MM.1S (cell line): Measurements from ENCODE around the gene BCAS3.

Experiments used
- DNase-seq: peaks from one replicate; pipeline ENCODE4 v3.0.0-alpha.2; 2015
- H2AFZ ChIP-seq: fragments of 300-600 bp; sonication (generic); 2 replicates; pipeline ENCODE4 v1.6.0; 2016; ENCODE audit warnings: antibody characterized with exemption, low read length
- H3F3A ChIP-seq: fragments of 300-600 bp; sonication (generic); 2 replicates; pipeline ENCODE4 v1.6.1; 2016; ENCODE audit warnings: mild to moderate bottlenecking, antibody characterized with exemption, low read length, moderate library complexity, mixed read lengths; ENCODE audit not compliant: insufficient read depth
- H3K27ac ChIP-seq: fragments of 300-600 bp; sonication (generic); 2 replicates; pipeline ENCODE4 v1.5.1; 2016; ENCODE audit warnings: mild to moderate bottlenecking, low read length
- H3K27me3 ChIP-seq: fragments of 300-600 bp; sonication (generic); replicated peaks from 2 replicates; pipeline ENCODE4 v1.6.0; 2016; ENCODE audit warnings: low read length; ENCODE audit not compliant: insufficient read depth
- H3K36me3 ChIP-seq: fragments of 300-600 bp; sonication (generic); replicated peaks from 2 replicates; pipeline ENCODE4 v1.6.1; 2016; ENCODE audit warnings: mild to moderate bottlenecking, low read length, mixed read lengths; ENCODE audit not compliant: insufficient read depth
- H3K4me1 ChIP-seq: fragments of 300-600 bp; sonication (generic); 2 replicates; pipeline ENCODE4 v1.6.1; 2016; ENCODE audit warnings: low read length, mixed read lengths
- H3K4me2 ChIP-seq: fragments of 300-600 bp; sonication (generic); 2 replicates; pipeline ENCODE4 v1.6.0; 2016; ENCODE audit warnings: low read depth, low read length
- H3K4me3 ChIP-seq: fragments of 300-600 bp; sonication (generic); 2 replicates; pipeline ENCODE4 v1.5.1; 2016; ENCODE audit warnings: low read length, mixed read lengths
- H3K79me2 ChIP-seq: fragments of 300-600 bp; sonication (generic); 2 replicates; pipeline ENCODE4 v1.6.1; 2016; ENCODE audit warnings: mixed run types, low read length, mixed read lengths
- H3K9ac ChIP-seq: fragments of 300-600 bp; sonication (generic); 2 replicates; pipeline ENCODE4 v1.6.1; 2016; ENCODE audit warnings: low read length, mixed read lengths
- H3K9me2 ChIP-seq: fragments of 300-600 bp; sonication (generic); replicated peaks from 2 replicates; pipeline ENCODE4 v1.6.1; 2016; ENCODE audit warnings: mild to moderate bottlenecking, low read length, mixed read lengths; ENCODE audit not compliant: insufficient read depth
- H3K9me3 ChIP-seq: fragments of 300-600 bp; sonication (generic); replicated peaks from 2 replicates; pipeline ENCODE4 v1.6.1; 2016; ENCODE audit warnings: mild to moderate bottlenecking, low read length, mixed read lengths; ENCODE audit not compliant: insufficient read depth
- H4K20me1 ChIP-seq: fragments of 300-600 bp; sonication (generic); 2 replicates; pipeline ENCODE4 v1.6.1; 2016; ENCODE audit warnings: mild to moderate bottlenecking, low read length, moderate library complexity, mixed read lengths; ENCODE audit not compliant: insufficient read depth
- EZH2 ChIP-seq: fragments of 300-600 bp; sonication (generic); optimal IDR thresholded peaks from 2 replicates; pipeline ENCODE3; 2017; ENCODE audit warnings: low read depth, mild to moderate bottlenecking, antibody characterized with exemption, low read length, mixed read lengths
- EZH2phosphoT487 ChIP-seq: fragments of 300-600 bp; sonication (generic); IDR thresholded peaks from 2 replicates; pipeline ENCODE4 v1.6.1; 2018; ENCODE audit warnings: antibody characterized with exemption, low read length
- TF ChIP-seq, protein P1 (sequence below): fragments of 300-600 bp; sonication (generic); IDR thresholded peaks from 2 replicates; pipeline ENCODE4 v1.5.1; 2016; ENCODE audit warnings: antibody characterized with exemption, low read length, mixed read lengths

The BCAS3 gene

DNA sequence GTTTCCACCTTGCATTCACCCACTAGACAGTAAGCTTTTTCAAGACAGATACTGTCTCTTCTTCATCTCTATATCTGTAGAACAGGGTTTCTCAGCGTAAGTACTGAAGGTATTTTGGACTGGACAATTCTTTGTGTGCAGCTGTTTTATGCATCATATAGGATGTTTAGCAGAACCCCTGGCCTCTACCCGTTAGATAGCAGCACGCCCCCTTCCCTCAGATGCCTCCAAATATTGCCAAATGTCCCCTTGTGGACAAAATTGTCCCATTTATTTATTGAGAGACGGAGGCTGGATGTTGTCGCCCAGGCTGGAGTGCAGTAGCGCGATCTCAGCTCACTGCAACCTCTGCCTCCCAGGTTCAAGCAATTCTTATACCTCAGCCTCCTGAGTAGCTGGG, 458.6 kb downstream of the BCAS3 start:
- H3K36me3 ChIP-seq, result no peaks in the 10 kb centered on the region
- DNase-seq, result no peak
- H3K9me2 ChIP-seq, result no peaks in the 10 kb centered on the region
- no peaks in the 10 kb centered on the region for H4K20me1 ChIP-seq
- no peak overlapping the region for H3K4me2 ChIP-seq
- H3K79me2 ChIP-seq, result no peaks in the 10 kb centered on the region
- H3F3A ChIP-seq, result peaks cover 9% of the 10 kb centered on the region
- peaks cover 12% of the 10 kb centered on the region for H3K4me1 ChIP-seq
- no peak overlapping the region for H3K9ac ChIP-seq
- H3K9me3 ChIP-seq, result no peaks in the 10 kb centered on the region
- no peaks in the 10 kb centered on the region for H3K27me3 ChIP-seq
- TF ChIP-seq, protein P1, sequence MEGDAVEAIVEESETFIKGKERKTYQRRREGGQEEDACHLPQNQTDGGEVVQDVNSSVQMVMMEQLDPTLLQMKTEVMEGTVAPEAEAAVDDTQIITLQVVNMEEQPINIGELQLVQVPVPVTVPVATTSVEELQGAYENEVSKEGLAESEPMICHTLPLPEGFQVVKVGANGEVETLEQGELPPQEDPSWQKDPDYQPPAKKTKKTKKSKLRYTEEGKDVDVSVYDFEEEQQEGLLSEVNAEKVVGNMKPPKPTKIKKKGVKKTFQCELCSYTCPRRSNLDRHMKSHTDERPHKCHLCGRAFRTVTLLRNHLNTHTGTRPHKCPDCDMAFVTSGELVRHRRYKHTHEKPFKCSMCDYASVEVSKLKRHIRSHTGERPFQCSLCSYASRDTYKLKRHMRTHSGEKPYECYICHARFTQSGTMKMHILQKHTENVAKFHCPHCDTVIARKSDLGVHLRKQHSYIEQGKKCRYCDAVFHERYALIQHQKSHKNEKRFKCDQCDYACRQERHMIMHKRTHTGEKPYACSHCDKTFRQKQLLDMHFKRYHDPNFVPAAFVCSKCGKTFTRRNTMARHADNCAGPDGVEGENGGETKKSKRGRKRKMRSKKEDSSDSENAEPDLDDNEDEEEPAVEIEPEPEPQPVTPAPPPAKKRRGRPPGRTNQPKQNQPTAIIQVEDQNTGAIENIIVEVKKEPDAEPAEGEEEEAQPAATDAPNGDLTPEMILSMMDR, result no peak
- TF ChIP-seq EZH2 (no peak), EZH2phosphoT487 (no peak)
- H2AFZ ChIP-seq, result no peak overlapping the region
- no peak overlapping the region for H3K27ac ChIP-seq
- H3K4me3 ChIP-seq, result no peak overlapping the region

DNA sequence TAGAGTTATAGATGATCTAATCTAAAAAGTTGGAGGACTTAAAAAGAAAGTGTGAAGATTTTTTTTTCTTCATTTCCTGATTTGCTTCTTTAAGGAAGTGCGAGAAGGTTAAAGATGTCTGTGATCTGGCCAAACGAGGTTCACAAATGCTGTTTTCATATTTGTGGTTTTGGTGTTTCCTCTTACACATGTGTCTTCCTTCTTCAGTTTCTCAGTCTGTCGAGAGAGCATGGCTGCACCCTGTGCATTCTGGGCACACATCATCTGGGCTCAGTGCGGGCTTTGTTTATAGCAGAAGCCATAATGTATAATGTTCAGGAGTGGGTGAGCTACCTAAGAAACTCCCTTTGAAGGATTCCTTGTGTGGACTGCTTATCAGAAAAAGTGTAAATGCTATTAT, 461.6 kb downstream of the BCAS3 start:
- peak; percentile 92 for DNase-seq
- H3K36me3 ChIP-seq, result no peaks in the 10 kb centered on the region
- no peaks in the 10 kb centered on the region for H3K79me2 ChIP-seq
- TF ChIP-seq EZH2 (no peak), EZH2phosphoT487 (no peak)
- TF ChIP-seq, protein P1, result no peak
- H3K4me3 ChIP-seq, result no peak overlapping the region
- H3K9me3 ChIP-seq, result no peaks in the 10 kb centered on the region
- H3K4me2 ChIP-seq, result peak overlapping the region; percentile 31; the same call in 1 of the 2 replicates
- no peaks in the 10 kb centered on the region for H3K27me3 ChIP-seq
- no peak overlapping the region for H2AFZ ChIP-seq
- H3K9ac ChIP-seq, result no peak overlapping the region
- H3K27ac ChIP-seq, result peak overlapping the region; percentile 37; the same call in 1 of the 2 replicates
- H4K20me1 ChIP-seq, result no peaks in the 10 kb centered on the region
- peaks cover 9% of the 10 kb centered on the region for H3F3A ChIP-seq
- H3K4me1 ChIP-seq, result peaks cover 12% of the 10 kb centered on the region
- no peaks in the 10 kb centered on the region for H3K9me2 ChIP-seq

DNA sequence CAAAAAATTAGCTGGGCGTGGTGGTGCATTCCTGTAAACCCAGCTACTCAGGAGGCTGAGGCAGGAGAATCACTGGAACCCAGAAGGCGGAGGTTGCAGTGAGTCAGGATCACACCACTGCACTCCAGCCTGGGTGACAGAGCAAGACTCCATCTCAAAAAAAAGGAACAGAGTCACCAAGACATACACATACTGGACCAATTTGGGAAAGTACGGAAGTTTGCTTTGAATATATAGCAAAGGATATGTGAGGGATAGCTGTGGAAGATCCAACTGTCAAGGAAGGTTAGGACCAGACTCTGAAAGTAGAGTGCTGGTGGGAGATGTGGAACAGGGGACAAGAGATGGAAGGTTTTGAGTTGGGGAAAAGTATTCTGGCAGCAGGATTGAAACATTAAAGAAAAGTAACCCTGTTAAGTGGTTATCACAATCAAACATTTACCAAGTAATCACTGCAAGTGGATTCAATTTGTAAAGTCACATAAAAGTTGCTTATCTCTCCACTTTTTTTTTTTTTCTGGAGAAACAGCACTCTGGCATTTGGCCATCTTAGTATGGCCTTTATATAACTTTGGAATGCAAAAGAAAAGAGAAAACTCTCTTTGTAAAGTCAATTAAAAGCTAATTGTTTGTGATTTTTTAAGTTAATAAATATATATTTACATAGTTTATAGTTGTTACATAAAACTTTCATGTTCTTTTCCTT, 462.6 kb downstream of the BCAS3 start:
- H3F3A ChIP-seq, result peaks cover 9% of the 10 kb centered on the region
- H3K4me2 ChIP-seq, result no peak overlapping the region
- no peak for TF ChIP-seq EZH2
- TF ChIP-seq EZH2phosphoT487, result no peak
- TF ChIP-seq, protein P1, result no peak

More for the DNA sequence above, 462.6 kb downstream of the BCAS3 start:
- H2AFZ ChIP-seq, result no peak overlapping the region
- H3K79me2 ChIP-seq, result no peaks in the 10 kb centered on the region
- no peaks in the 10 kb centered on the region for H3K9me3 ChIP-seq
- no peak for DNase-seq
- peaks cover 12% of the 10 kb centered on the region for H3K4me1 ChIP-seq
- no peaks in the 10 kb centered on the region for H4K20me1 ChIP-seq
- no peak overlapping the region for H3K27ac ChIP-seq
- no peak overlapping the region for H3K4me3 ChIP-seq
- no peaks in the 10 kb centered on the region for H3K36me3 ChIP-seq
- no peak overlapping the region for H3K9ac ChIP-seq
- H3K27me3 ChIP-seq, result no peaks in the 10 kb centered on the region
- H3K9me2 ChIP-seq, result no peaks in the 10 kb centered on the region
